Left ventricle myocardium superior (tissue), 1 donor: ENCODE results near the gene ERO1B. TPM values are rescaled to one million over a fixed set of nuclear protein-coding genes. Genes with fewer than 3 reads are reported as not detected.

ENCODE experiments used
- ATAC-seq: fragments of 200-7000 bp; cut with Tn5 transposase; one replicate; pipeline ENCODE4 v1.9.1; 2020; ENCODE audit warnings: mild to moderate bottlenecking, moderate library complexity
- DNase-seq: peaks from one replicate; pipeline ENCODE4 v3.0.0-alpha.2; 2020
- intact Hi-C: fragments of 100-400 bp; cut with micrococcal nuclease; formaldehyde crosslinking; loops from one replicate; pipeline ENCODE4 v1.11.0; 2022
- total RNA-seq: library from RNA; stranded (reverse); fragmentation: NEBNext Ultra II Directional; extraction: Animal tissue kit (Norgen Biotek cat#: 25700); gene quantifications from one replicate; pipeline ENCODE4 v1.2.1, GENCODE V29; 2021
- donor health status: DM: no; HTN: yes; CAD: no; lungs with severe emphysema.

ERO1B gene
- total RNA-seq, 1 donor from 2014 or later, result 8.6 TPM

- intact Hi-C loops, result no loop called here
- ATAC-seq (no peak), DNase-seq (no peak)
Measured at GRCh38 chr1:236259043-236259442, 22.7 kb downstream of the ERO1B start.

DNA sequence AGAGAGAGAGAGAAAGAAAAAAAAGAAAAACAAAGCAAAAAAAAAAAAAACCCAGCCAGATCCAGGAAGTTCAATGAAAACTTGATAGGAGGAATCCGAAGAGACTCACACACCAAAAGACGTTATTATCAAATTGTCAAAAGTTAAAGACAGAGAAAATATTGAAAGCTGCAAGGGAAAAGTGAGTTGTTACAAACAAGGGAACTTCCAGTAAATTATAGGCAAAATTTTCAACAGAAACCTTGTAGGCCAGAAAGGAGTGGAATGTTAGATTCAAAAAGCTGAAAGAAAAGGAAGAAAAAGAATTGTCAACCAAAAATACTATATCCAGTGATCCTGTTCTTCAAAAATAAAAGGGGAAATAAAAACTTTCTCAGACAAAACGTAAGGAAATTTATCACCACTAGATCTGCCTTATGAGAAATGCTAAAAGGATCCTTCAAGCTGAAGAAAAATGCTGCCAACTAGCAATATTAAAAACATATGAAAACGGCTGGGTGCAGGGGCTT, 23.6 kb downstream of the ERO1B start:
- ATAC-seq (no peak), DNase-seq (no peak)
- intact Hi-C loops, result no loop called here

- DNase-seq (no peak), ATAC-seq (no peak)
- intact Hi-C loops, result no loop called here
Measured at GRCh38 chr1:236257216-236257615, 24.5 kb downstream of the ERO1B start.

GRCh38 chr1:236253918-236254637, 27.7 kb downstream of the ERO1B start:
- intact Hi-C loops, result no loop called here
- DNase-seq, result no peak
- peak; percentile 60 for ATAC-seq

GRCh38 chr1:236253119-236253518, 28.6 kb downstream of the ERO1B start:
- intact Hi-C loops, result no loop called here
- ATAC-seq (no peak), DNase-seq (no peak)

GRCh38 chr1:236251587-236251986, 30.2 kb downstream of the ERO1B start:
- ATAC-seq, result peak; percentile 25
- DNase-seq, result no peak
- intact Hi-C loops, result no loop called here

- ATAC-seq (no peak), DNase-seq (no peak)
- intact Hi-C loops, result no loop called here
Measured at GRCh38 chr1:236247286-236247685, 34.5 kb downstream of the ERO1B start.

GRCh38 chr1:236242568-236242967, 39.2 kb downstream of the ERO1B start:
- ATAC-seq, result no peak
- DNase-seq, result no peak
- intact Hi-C loops, result no loop called here

DNA sequence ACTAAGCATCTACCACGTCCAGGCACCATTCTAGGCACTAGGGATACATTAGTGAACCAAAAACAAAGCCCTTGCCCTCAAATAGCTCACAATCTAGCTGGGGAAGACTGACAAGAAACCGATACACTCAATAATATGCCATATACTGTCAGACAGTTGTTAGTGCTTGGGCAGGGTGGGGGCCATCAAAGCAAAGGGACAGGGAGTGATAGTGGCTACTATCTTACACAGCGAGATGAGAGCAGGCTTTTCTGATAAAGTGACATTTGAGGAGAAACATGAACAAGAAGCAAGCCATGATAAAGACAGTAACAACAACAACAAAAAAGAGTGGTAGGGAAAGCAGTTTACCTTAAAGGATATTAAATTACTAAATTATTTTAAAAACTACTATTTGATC, 41.1 kb downstream of the ERO1B start:
- ATAC-seq (no peak), DNase-seq (no peak)
- intact Hi-C loops, result no loop called here

GRCh38 chr1:236239092-236239585, 42.6 kb downstream of the ERO1B start:
- ATAC-seq, result no peak
- intact Hi-C loops, result no loop called here
- DNase-seq, result no peak

DNA sequence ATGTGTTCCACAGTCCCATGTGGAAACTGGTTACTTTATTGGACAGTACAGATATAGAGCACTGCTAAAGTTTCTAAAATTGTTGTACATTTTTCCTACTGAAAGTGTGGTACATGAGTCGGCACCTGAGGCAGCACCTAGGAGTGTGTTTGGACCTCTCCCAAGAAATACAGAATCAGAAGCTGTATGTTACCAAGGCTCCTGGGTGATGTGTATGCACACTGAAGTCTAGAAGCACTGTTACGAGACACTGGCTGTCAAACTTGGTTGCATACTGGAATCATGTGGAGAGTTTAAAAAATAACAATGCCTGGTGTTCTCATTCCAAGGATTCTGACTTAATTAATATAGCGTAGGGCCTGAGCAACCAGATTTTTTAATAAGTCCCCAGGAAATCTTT, 46.6 kb downstream of the ERO1B start:
- no peak for ATAC-seq
- intact Hi-C loops, result no loop called here
- no peak for DNase-seq

DNA sequence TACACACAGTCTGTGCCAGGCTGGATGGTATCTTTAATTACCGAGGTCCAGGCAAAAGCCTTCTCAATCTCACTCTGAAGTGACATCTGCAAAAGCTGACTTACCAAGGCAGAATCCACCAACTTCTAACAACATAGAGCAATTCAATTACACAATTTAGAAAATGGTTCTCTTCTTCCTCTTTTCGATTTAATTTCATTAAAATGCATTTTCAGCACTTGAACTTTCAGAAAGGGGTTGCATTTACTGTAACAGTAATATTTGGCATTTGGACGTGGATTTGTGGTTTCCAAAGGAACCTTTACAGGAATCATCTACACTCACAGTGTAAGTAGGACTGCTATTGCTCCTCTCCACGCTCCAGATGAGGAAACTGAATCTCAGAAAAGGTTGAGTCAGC, 53.3 kb downstream of the ERO1B start:
- intact Hi-C loops, result no loop called here
- ATAC-seq (no peak), DNase-seq (no peak)

- ATAC-seq, result no peak
- DNase-seq, result no peak
- intact Hi-C loops, result no loop called here
Measured at GRCh38 chr1:236222632-236223031, 59.1 kb downstream of the ERO1B start.

DNA sequence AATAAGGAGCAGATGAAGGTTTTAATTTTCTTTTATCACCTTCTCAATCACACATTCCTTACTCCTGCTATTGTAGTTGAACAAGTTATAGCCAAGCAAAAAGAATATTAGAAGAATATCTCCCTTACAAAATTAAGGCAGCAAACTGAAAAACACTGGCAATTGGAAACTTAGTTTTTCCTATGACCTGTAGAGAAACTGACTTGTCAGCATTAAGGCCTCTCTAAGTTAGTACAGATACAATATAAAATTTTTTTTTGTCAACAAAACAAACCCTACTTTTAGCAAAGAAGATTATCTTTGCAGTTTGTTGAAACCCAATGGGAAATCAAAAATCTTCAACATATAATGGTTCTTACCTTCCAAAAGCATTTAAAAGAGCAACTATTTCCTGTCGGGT, 61.3 kb downstream of the ERO1B start:
- DNase-seq (no peak), ATAC-seq (no peak)
- intact Hi-C loops, result no loop called here

GRCh38 chr1:236214761-236215160, 67.0 kb downstream of the ERO1B start:
- ATAC-seq (no peak), DNase-seq (no peak)
- intact Hi-C loops, result no loop called here

DNA sequence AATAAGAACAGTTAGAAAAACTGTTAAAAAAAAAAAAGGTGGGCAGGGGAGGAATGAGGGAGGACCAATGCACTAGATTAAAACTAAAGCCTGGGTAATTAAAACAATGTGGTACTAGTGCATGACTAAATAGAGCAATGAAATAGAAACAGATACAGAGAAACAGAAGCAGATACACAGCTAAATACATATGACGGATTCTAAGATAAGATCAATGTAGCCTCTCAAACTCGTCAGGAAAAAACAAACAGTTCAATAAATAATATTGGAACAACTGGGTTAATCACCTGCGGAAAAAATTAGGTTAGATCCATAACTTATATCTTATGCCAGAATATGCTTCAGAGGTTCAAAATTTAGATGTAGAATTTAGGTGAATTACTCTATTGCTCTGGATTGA, 68.2 kb downstream of the ERO1B start:
- DNase-seq, result no peak
- ATAC-seq, result no peak
- intact Hi-C loops, result no loop called here

DNA sequence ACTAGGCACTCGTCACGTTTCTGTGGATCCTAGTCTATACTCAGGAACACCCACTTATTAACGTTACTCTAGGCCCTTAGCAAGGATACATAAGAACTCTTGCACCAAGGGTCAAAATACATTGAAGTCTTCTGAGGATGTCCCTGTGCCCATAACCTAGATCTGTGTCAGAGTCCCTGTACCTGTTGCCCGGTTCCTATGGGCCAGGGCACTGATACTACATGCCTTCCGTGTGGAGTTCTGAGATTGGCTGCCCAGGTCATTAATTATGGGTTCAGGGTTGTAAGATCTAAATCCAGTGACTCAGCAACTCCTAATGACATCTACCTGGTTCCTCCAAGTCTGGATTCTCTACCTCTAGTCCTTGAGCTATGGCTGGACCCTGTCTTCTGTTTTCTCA, 69.9 kb downstream of the ERO1B start:
- ATAC-seq (no peak), DNase-seq (no peak)
- intact Hi-C loops, result no loop called here

DNA sequence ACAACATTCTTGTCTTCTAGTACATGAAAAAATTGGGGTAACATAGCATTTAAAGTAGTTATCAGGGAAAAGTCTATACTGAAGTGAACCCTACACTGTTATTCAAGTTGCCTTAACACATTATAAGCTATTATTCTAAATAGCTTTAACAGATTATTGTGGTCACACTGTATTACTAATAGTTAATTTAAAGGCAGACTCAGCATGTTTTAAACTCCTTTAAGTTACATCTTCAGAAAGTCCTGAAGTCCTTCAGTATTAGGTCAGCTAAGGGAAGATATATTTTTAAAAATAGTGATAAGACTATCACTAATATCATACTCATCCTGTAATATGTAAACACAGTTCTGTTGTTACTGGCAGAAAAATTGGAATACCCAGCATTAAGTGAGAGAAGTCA, 72.0 kb downstream of the ERO1B start:
- DNase-seq, result no peak
- intact Hi-C loops, result no loop called here
- ATAC-seq, result no peak

DNA sequence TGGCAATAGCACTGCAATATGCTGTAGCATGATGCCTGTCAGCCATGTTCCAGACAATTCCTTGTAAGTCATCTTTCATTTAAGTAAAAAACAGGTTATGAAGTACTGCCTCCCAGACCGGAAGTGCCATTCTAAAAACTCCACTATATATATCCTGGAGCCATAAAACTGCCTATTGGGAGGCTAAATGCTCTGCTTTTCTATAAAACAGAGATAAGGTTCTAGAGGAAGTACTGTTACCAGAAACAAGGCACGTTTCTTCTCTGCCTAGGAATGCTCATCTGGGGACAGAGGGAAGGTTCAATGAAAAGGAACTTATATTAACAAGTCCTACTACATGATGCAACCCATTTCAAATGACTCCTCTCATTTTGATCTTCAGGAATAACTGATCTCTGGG, 72.6 kb downstream of the ERO1B start:
- DNase-seq, result no peak
- intact Hi-C loops, result no loop called here
- no peak for ATAC-seq

GRCh38 chr1:236207569-236207968, 74.2 kb downstream of the ERO1B start:
- intact Hi-C loops, result no loop called here
- DNase-seq (no peak), ATAC-seq (no peak)

- intact Hi-C loops, result no loop called here
- DNase-seq (no peak), ATAC-seq (peak; percentile 47)
Measured at GRCh38 chr1:236207121-236207520, 74.6 kb downstream of the ERO1B start.
